ENCODE results near the gene BBS9. TPM values are rescaled to one million over a fixed set of nuclear protein-coding genes. Genes with fewer than 3 reads are reported as not detected.
A peak's percentile ranks its signal among the peaks of the same experiment; 100 is the strongest.

Gene BBS9
- total and polyA plus RNA-seq, 2 donors: 6.9 to 12.1 TPM

GRCh38 chr7:33221390-33221789 is 92.0 kb downstream of the BBS9 start:
- H3K9me3 ChIP-seq (ENCODE audit: control insufficient read depth in 2 of 2, insufficient read depth in 1 of 2, low read length in 1 of 2): no peaks in the 10 kb centered on the region
- WGBS: 99% methylated on average over 1 of the region's 1 CpG
- no peak for DNase-seq (ENCODE audit: low read depth in 6 of 9, low spot score in 9 of 9)
- no peaks in the 10 kb centered on the region for H3K36me3 ChIP-seq (ENCODE audit: control insufficient read depth in 2 of 2, insufficient read depth in 2 of 2, low read length in 1 of 2)
- no peaks in the 10 kb centered on the region for H3K4me1 ChIP-seq (ENCODE audit: control insufficient read depth in 2 of 2, insufficient read depth in 2 of 2, low read length in 2 of 2)
- H3K27me3 ChIP-seq (ENCODE audit: control insufficient read depth in 2 of 2, insufficient read depth in 1 of 2, low read length in 1 of 2): no peaks in the 10 kb centered on the region
- H3K4me3 ChIP-seq (ENCODE audit: low read length in 2 of 2): no peak overlapping the region
- H3K27ac ChIP-seq (ENCODE audit: low read depth in 1 of 2, low read length in 1 of 2): no peak overlapping the region

GRCh38 chr7:33232632-33233145 is 103.3 kb downstream of the BBS9 start:
- WGBS: 98% methylated on average over 1 of the region's 1 CpG
- Histone ChIP-seq H3K4me1 (ENCODE audit: control insufficient read depth in 2 of 2, insufficient read depth in 2 of 2, low read length in 2 of 2) (no peaks in the 10 kb centered on the region), H3K4me3 (ENCODE audit: low read length in 2 of 2) (no peak overlapping the region), H3K9me3 (ENCODE audit: control insufficient read depth in 2 of 2, insufficient read depth in 1 of 2, low read length in 1 of 2) (no peaks in the 10 kb centered on the region), H3K27me3 (ENCODE audit: control insufficient read depth in 2 of 2, insufficient read depth in 1 of 2, low read length in 1 of 2) (no peaks in the 10 kb centered on the region), H3K27ac (ENCODE audit: low read depth in 1 of 2, low read length in 1 of 2) (no peak overlapping the region), H3K36me3 (ENCODE audit: control insufficient read depth in 2 of 2, insufficient read depth in 2 of 2, low read length in 1 of 2) (no peaks in the 10 kb centered on the region)
- DNase-seq (ENCODE audit: low read depth in 6 of 9, low spot score in 9 of 9): no peak

- Histone ChIP-seq H3K9me3 (ENCODE audit: control insufficient read depth in 2 of 2, insufficient read depth in 1 of 2, low read length in 1 of 2) (no peaks in the 10 kb centered on the region), H3K27me3 (ENCODE audit: control insufficient read depth in 2 of 2, insufficient read depth in 1 of 2, low read length in 1 of 2) (no peaks in the 10 kb centered on the region), H3K4me3 (ENCODE audit: low read length in 2 of 2) (no peak overlapping the region), H3K36me3 (ENCODE audit: control insufficient read depth in 2 of 2, insufficient read depth in 2 of 2, low read length in 1 of 2) (no peaks in the 10 kb centered on the region), H3K27ac (ENCODE audit: low read depth in 1 of 2, low read length in 1 of 2) (no peak overlapping the region), H3K4me1 (ENCODE audit: control insufficient read depth in 2 of 2, insufficient read depth in 2 of 2, low read length in 2 of 2) (no peaks in the 10 kb centered on the region)
- no peak for DNase-seq (ENCODE audit: low read depth in 6 of 9, low spot score in 9 of 9)
- 51% methylated on average over 3 of the region's 3 CpGs for WGBS
Measured at GRCh38 chr7:33233659-33234058, 104.3 kb downstream of the BBS9 start.

GRCh38 chr7:33237036-33237435 is 107.7 kb downstream of the BBS9 start:
- H3K4me1 ChIP-seq (ENCODE audit: control insufficient read depth in 2 of 2, insufficient read depth in 2 of 2, low read length in 2 of 2): no peaks in the 10 kb centered on the region
- H3K4me3 ChIP-seq (ENCODE audit: low read length in 2 of 2): no peak overlapping the region
- H3K36me3 ChIP-seq (ENCODE audit: control insufficient read depth in 2 of 2, insufficient read depth in 2 of 2, low read length in 1 of 2): no peaks in the 10 kb centered on the region
- WGBS: 41% methylated on average over 2 of the region's 2 CpGs
- H3K9me3 ChIP-seq (ENCODE audit: control insufficient read depth in 2 of 2, insufficient read depth in 1 of 2, low read length in 1 of 2): no peaks in the 10 kb centered on the region
- DNase-seq (ENCODE audit: low read depth in 6 of 9, low spot score in 9 of 9): no peak
- H3K27me3 ChIP-seq (ENCODE audit: control insufficient read depth in 2 of 2, insufficient read depth in 1 of 2, low read length in 1 of 2): no peaks in the 10 kb centered on the region
- no peak overlapping the region for H3K27ac ChIP-seq (ENCODE audit: low read depth in 1 of 2, low read length in 1 of 2)

GRCh38 chr7:33243319-33243881 is 114.0 kb downstream of the BBS9 start:
- no peaks in the 10 kb centered on the region for H3K27me3 ChIP-seq (ENCODE audit: control insufficient read depth in 2 of 2, insufficient read depth in 1 of 2, low read length in 1 of 2)
- 58% methylated on average over 2 of the region's 2 CpGs for WGBS

GRCh38 chr7:33248671-33249070 is 119.3 kb downstream of the BBS9 start:
- no peak for DNase-seq (ENCODE audit: low read depth in 6 of 9, low spot score in 9 of 9)
- 96% methylated on average over 4 of the region's 4 CpGs for WGBS

More at GRCh38 chr7:33243319-33243881, 114.0 kb downstream of the BBS9 start:
- H3K4me1 ChIP-seq (ENCODE audit: control insufficient read depth in 2 of 2, insufficient read depth in 2 of 2, low read length in 2 of 2): no peaks in the 10 kb centered on the region
- H3K4me3 ChIP-seq (ENCODE audit: low read length in 2 of 2): no peak overlapping the region
- H3K9me3 ChIP-seq (ENCODE audit: control insufficient read depth in 2 of 2, insufficient read depth in 1 of 2, low read length in 1 of 2): no peaks in the 10 kb centered on the region
- peak in 3 of 9 donors; percentile 3 to 32 (median 10) for DNase-seq (ENCODE audit: low read depth in 6 of 9, low spot score in 9 of 9)
- no peak overlapping the region for H3K27ac ChIP-seq (ENCODE audit: low read depth in 1 of 2, low read length in 1 of 2)
- H3K36me3 ChIP-seq (ENCODE audit: control insufficient read depth in 2 of 2, insufficient read depth in 2 of 2, low read length in 1 of 2): no peaks in the 10 kb centered on the region

GRCh38 chr7:33250421-33250871 is 121.1 kb downstream of the BBS9 start:
- DNase-seq (ENCODE audit: low read depth in 6 of 9, low spot score in 9 of 9): no peak
- Histone ChIP-seq H3K4me3 (ENCODE audit: low read length in 2 of 2) (no peak overlapping the region), H3K27ac (ENCODE audit: low read depth in 1 of 2, low read length in 1 of 2) (no peak overlapping the region)

More at GRCh38 chr7:33248671-33249070, 119.3 kb downstream of the BBS9 start:
- H3K9me3 ChIP-seq (ENCODE audit: control insufficient read depth in 2 of 2, insufficient read depth in 1 of 2, low read length in 1 of 2): no peaks in the 10 kb centered on the region
- no peaks in the 10 kb centered on the region for H3K27me3 ChIP-seq (ENCODE audit: control insufficient read depth in 2 of 2, insufficient read depth in 1 of 2, low read length in 1 of 2)
- no peaks in the 10 kb centered on the region for H3K4me1 ChIP-seq (ENCODE audit: control insufficient read depth in 2 of 2, insufficient read depth in 2 of 2, low read length in 2 of 2)
- H3K27ac ChIP-seq (ENCODE audit: low read depth in 1 of 2, low read length in 1 of 2): no peak overlapping the region
- H3K36me3 ChIP-seq (ENCODE audit: control insufficient read depth in 2 of 2, insufficient read depth in 2 of 2, low read length in 1 of 2): no peaks in the 10 kb centered on the region
- H3K4me3 ChIP-seq (ENCODE audit: low read length in 2 of 2): no peak overlapping the region

GRCh38 chr7:33251301-33251700 is 121.9 kb downstream of the BBS9 start:
- no peaks in the 10 kb centered on the region for H3K9me3 ChIP-seq (ENCODE audit: control insufficient read depth in 2 of 2, insufficient read depth in 1 of 2, low read length in 1 of 2)
- DNase-seq (ENCODE audit: low read depth in 6 of 9, low spot score in 9 of 9): no peak
- no peaks in the 10 kb centered on the region for H3K27me3 ChIP-seq (ENCODE audit: control insufficient read depth in 2 of 2, insufficient read depth in 1 of 2, low read length in 1 of 2)
- H3K4me3 ChIP-seq (ENCODE audit: low read length in 2 of 2): no peak overlapping the region
- H3K27ac ChIP-seq (ENCODE audit: low read depth in 1 of 2, low read length in 1 of 2): no peak overlapping the region
- H3K4me1 ChIP-seq (ENCODE audit: control insufficient read depth in 2 of 2, insufficient read depth in 2 of 2, low read length in 2 of 2): no peaks in the 10 kb centered on the region
- no peaks in the 10 kb centered on the region for H3K36me3 ChIP-seq (ENCODE audit: control insufficient read depth in 2 of 2, insufficient read depth in 2 of 2, low read length in 1 of 2)

More at GRCh38 chr7:33250421-33250871, 121.1 kb downstream of the BBS9 start:
- Histone ChIP-seq H3K9me3 (ENCODE audit: control insufficient read depth in 2 of 2, insufficient read depth in 1 of 2, low read length in 1 of 2) (no peaks in the 10 kb centered on the region), H3K4me1 (ENCODE audit: control insufficient read depth in 2 of 2, insufficient read depth in 2 of 2, low read length in 2 of 2) (no peaks in the 10 kb centered on the region), H3K27me3 (ENCODE audit: control insufficient read depth in 2 of 2, insufficient read depth in 1 of 2, low read length in 1 of 2) (no peaks in the 10 kb centered on the region), H3K36me3 (ENCODE audit: control insufficient read depth in 2 of 2, insufficient read depth in 2 of 2, low read length in 1 of 2) (no peaks in the 10 kb centered on the region)

- no peaks in the 10 kb centered on the region for H3K9me3 ChIP-seq (ENCODE audit: control insufficient read depth in 2 of 2, insufficient read depth in 1 of 2, low read length in 1 of 2)
- DNase-seq (ENCODE audit: low read depth in 6 of 9, low spot score in 9 of 9): no peak
- no peak overlapping the region for H3K27ac ChIP-seq (ENCODE audit: low read depth in 1 of 2, low read length in 1 of 2)
- no peaks in the 10 kb centered on the region for H3K4me1 ChIP-seq (ENCODE audit: control insufficient read depth in 2 of 2, insufficient read depth in 2 of 2, low read length in 2 of 2)
- H3K27me3 ChIP-seq (ENCODE audit: control insufficient read depth in 2 of 2, insufficient read depth in 1 of 2, low read length in 1 of 2): no peaks in the 10 kb centered on the region
- H3K4me3 ChIP-seq (ENCODE audit: low read length in 2 of 2): no peak overlapping the region
- H3K36me3 ChIP-seq (ENCODE audit: control insufficient read depth in 2 of 2, insufficient read depth in 2 of 2, low read length in 1 of 2): no peaks in the 10 kb centered on the region
Measured at GRCh38 chr7:33258491-33258951, 129.2 kb downstream of the BBS9 start.

Measured in thymus (tissue), 11 donors.